Nephron progenitor cell (in vitro differentiated cells): ENCODE data around the gene CARS1.
A peak's percentile ranks its signal among the peaks of the same experiment; 100 is the strongest.

Experiments used
- DNase-seq: peaks from one replicate; pipeline ENCODE4 v3.0.0; 2021
- H3K27ac Mint-ChIP-seq: 2 replicates; pipeline ENCODE4 v1.8.0; 2021; ENCODE audit warnings: mild to moderate bottlenecking, moderate library complexity, mixed read lengths
- H3K27me3 Mint-ChIP-seq: 2 replicates; pipeline ENCODE4 v1.8.0; 2021; ENCODE audit warnings: mild to moderate bottlenecking, low read depth, mixed read lengths; ENCODE audit not compliant: poor library complexity
- H3K36me3 Mint-ChIP-seq: 2 replicates; pipeline ENCODE4 v1.8.0; 2021; ENCODE audit warnings: low read depth, mixed read lengths
- H3K4me1 Mint-ChIP-seq: 2 replicates; pipeline ENCODE4 v1.8.0; 2021; ENCODE audit warnings: mixed read lengths
- H3K4me3 Mint-ChIP-seq: 2 replicates; pipeline ENCODE4 v1.8.0; 2021; ENCODE audit warnings: mild to moderate bottlenecking, moderate library complexity, mixed read lengths
- H3K9me3 Mint-ChIP-seq: 2 replicates; pipeline ENCODE4 v1.8.0; 2021; ENCODE audit warnings: mild to moderate bottlenecking, moderate library complexity, mixed read lengths
- TF ChIP-seq, protein P1 (sequence below): fragments of 200-600 bp; sonication (generic); IDR thresholded peaks from 2 replicates; pipeline ENCODE4 v1.5.0; 2021; ENCODE audit warnings: antibody characterized with exemption

Gene CARS1

DNA sequence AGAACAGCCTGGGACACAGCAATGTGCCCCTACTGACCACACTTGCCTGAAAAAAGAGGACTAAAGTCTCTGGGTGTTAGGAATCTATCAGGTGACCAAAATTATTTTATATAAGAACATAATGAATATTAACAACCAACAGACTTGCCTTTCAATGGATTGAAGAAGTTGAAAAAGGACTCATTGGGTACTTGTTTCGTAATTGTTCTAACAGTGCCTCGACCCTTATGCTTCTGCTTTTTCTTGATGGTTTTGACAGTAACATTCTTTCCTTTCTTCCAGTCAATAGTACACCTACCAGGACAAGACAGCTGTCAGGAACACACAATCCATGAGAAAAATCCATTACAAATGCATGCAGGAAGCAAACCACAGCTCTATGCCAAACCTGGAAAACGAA, 99.0 kb downstream of the CARS1 start:
- no peak for DNase-seq
- Mint-ChIP-seq H3K4me1 (peaks cover 9% of the 10 kb centered on the region), H3K9me3 (no peaks in the 10 kb centered on the region), H3K27me3 (no peaks in the 10 kb centered on the region), H3K36me3 (peaks cover 88% of the 10 kb centered on the region), H3K4me3 (no peak overlapping the region), H3K27ac (no peak overlapping the region)
- TF ChIP-seq, protein P1, sequence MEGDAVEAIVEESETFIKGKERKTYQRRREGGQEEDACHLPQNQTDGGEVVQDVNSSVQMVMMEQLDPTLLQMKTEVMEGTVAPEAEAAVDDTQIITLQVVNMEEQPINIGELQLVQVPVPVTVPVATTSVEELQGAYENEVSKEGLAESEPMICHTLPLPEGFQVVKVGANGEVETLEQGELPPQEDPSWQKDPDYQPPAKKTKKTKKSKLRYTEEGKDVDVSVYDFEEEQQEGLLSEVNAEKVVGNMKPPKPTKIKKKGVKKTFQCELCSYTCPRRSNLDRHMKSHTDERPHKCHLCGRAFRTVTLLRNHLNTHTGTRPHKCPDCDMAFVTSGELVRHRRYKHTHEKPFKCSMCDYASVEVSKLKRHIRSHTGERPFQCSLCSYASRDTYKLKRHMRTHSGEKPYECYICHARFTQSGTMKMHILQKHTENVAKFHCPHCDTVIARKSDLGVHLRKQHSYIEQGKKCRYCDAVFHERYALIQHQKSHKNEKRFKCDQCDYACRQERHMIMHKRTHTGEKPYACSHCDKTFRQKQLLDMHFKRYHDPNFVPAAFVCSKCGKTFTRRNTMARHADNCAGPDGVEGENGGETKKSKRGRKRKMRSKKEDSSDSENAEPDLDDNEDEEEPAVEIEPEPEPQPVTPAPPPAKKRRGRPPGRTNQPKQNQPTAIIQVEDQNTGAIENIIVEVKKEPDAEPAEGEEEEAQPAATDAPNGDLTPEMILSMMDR: no peak

DNA sequence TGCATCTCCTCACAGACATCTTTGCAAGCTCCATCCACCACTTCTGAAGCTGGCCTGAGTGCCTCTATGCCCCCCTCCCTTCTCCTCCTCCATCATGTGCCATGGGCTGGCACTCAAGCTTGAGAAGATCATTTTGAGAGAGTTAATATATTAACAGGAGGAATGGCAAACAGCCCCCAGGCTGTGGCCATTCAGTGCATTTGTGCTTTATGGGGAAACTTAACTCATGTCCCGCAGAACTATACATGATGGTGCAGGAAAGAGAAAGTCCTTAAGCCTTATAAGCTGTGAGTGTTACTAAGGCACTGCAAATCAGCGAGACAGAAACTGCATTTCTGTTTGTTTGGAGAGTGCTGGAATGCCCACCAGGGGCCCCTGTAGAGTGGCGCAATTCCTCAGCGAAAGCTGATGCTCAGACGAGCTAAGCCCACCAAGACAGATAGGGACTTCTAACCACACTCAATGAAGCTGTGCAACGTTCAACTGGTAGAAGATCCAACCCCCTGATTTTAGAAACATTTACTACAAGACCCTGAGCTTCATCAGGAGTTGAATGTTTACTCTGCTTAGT, 101.2 kb downstream of the CARS1 start:
- DNase-seq: no peak
- Mint-ChIP-seq H3K27me3 (no peaks in the 10 kb centered on the region), H3K4me1 (peaks cover 9% of the 10 kb centered on the region), H3K9me3 (no peaks in the 10 kb centered on the region), H3K4me3 (no peak overlapping the region), H3K36me3 (peaks cover 86% of the 10 kb centered on the region), H3K27ac (peak overlapping the region; percentile 80)
- TF ChIP-seq, protein P1: no peak

DNA sequence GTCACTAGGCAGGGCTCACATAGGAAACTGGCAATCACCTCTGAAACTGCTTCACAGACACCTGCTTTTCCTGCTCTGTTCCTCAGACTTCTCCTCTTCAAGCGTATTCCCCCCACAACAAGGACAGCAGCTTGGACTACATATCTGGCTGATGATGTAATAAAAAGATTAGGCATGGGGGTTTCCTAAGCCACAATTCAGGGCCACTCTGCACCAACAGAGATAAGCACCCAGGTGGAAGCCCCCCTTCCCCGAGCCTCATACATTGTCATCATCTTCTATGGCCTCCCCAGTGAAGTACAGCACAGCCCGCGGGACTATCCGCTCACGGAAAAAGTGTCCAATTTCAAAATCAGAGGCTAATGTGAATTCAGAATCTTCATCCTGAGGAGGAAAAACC, 103.0 kb downstream of the CARS1 start:
- no peak for DNase-seq
- H3K4me3 Mint-ChIP-seq: no peak overlapping the region
- H3K9me3 Mint-ChIP-seq: no peaks in the 10 kb centered on the region
- H3K27ac Mint-ChIP-seq: no peak overlapping the region
- TF ChIP-seq, protein P1: no peak
- peaks cover 14% of the 10 kb centered on the region for H3K4me1 Mint-ChIP-seq
- peaks cover 86% of the 10 kb centered on the region for H3K36me3 Mint-ChIP-seq
- H3K27me3 Mint-ChIP-seq: no peaks in the 10 kb centered on the region

DNA sequence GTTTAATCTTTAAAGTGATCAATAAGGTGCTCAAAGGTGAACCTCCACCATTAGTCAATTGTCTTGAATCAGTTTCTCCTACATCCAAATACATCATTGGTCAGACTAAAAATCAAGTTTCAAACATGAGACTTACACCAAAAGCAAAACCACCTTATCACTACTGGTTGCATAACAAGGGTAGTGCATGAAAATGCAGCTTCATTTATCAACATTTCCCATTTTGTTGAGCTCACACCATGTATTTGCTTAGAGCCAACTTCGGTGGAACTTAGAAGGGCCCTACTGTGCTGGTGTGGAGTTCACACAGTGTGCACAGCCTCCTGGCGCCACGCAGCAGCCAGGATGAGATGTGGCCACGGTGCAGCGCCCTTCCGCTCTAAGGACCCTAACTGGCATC, 104.9 kb downstream of the CARS1 start:
- Mint-ChIP-seq H3K4me1 (peaks cover 22% of the 10 kb centered on the region), H3K9me3 (no peaks in the 10 kb centered on the region), H3K27ac (no peak overlapping the region), H3K4me3 (no peak overlapping the region), H3K27me3 (no peaks in the 10 kb centered on the region), H3K36me3 (peaks cover 88% of the 10 kb centered on the region)
- no peak for DNase-seq
- TF ChIP-seq, protein P1: no peak

DNA sequence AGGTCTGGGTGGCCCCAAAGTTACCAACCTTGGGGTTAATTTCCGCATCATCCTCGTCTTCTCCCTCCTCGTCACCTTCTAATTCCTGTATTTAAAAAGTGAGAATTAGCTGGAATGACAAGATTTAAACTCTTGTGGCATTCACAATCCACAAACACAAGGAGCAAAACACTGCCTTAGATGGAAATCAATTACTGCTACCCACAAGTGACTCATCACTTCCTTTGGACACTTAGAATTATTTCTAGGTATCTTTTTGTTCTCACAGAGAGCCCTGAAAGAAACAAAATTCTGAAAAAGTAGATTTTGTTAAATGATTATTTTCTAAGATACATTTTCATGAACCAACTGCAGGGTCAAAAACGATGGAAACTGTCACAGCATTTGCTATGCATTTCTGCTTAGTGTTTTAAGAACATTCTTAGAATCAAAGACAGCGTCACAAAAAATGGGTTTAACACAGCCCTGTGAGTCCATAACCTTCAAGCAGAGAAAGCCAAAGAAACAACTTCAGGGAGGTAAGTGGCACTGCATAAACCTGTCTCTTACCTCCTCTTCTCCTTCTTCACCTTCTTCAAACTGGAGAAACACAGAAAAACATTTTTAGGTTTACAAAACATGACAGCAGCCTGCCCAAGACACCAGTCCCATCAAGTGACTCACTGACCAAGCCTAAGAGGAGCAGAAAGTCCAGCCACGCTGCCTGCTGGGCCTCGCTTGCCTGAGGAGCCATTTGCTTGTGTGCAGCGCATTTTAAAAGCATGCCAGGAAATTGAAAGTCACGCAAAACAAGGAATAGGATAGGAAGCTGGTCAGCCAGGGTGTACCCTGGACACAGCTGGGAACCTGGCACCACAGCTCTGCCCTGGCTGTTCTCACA, 105.8 kb downstream of the CARS1 start:
- peaks cover 23% of the 10 kb centered on the region for H3K4me1 Mint-ChIP-seq
- H3K4me3 Mint-ChIP-seq: no peak overlapping the region

More for the DNA sequence above, 105.8 kb downstream of the CARS1 start:
- DNase-seq: no peak
- Mint-ChIP-seq H3K27me3 (no peaks in the 10 kb centered on the region), H3K27ac (peak overlapping the region; percentile 86), H3K36me3 (peaks cover 84% of the 10 kb centered on the region), H3K9me3 (no peaks in the 10 kb centered on the region)
- TF ChIP-seq, protein P1: no peak
